ENCODE measurements around the gene IDH3G.
"Not testable (repeated sequence)": the region's sequence is repeated elsewhere in the genome, so short reads cannot be mapped to it uniquely, and the experiment has no call there.

Gene IDH3G

GRCh38 chrX:153794018-153794896 lies at the start of gene IDH3G, which contains the start of gene SSR4:
IDH3G (minus strand) TSS chrX:153794375; CDS start chrX:153794326, 49 bp downstream.
SSR4 (plus strand) TSS chrX:153794668; CDS start chrX:153794688, 20 bp downstream.
- DNase-seq (ENCODE audit: low spot score) = peak; percentile 95

GRCh38 chrX:153836921-153837320 lies 42.7 kb upstream of the IDH3G start:
- no peak for DNase-seq (ENCODE audit: low spot score)

- no peak for DNase-seq (ENCODE audit: low spot score)
These were observed 38.6 kb upstream of the IDH3G start for GRCh38 chrX:153832728-153833127.

GRCh38 chrX:153831429-153832150 lies 37.4 kb upstream of the IDH3G start:
- DNase-seq (ENCODE audit: low spot score) = no peak

- DNase-seq (ENCODE audit: low spot score) = no peak
These were observed 36.7 kb upstream of the IDH3G start for GRCh38 chrX:153830640-153831428.

- DNase-seq (ENCODE audit: low spot score) = no peak
These were observed 35.8 kb upstream of the IDH3G start, which contains the start of gene PDZD4 for GRCh38 chrX:153829799-153830639. PDZD4 (minus strand) TSS chrX:153830544; CDS start chrX:153830298, 246 bp downstream.

- no peak for DNase-seq (ENCODE audit: low spot score)
These were observed 35.3 kb upstream of the IDH3G start for GRCh38 chrX:153829549-153829798.

GRCh38 chrX:153828723-153829548 lies 34.8 kb upstream of the IDH3G start:
- no peak for DNase-seq (ENCODE audit: low spot score)

- no peak for DNase-seq (ENCODE audit: low spot score)
These were observed 34.1 kb upstream of the IDH3G start for GRCh38 chrX:153828308-153828707.

GRCh38 chrX:153827903-153828302 lies 33.7 kb upstream of the IDH3G start:
- no peak for DNase-seq (ENCODE audit: low spot score)

GRCh38 chrX:153827016-153827415 lies 32.8 kb upstream of the IDH3G start:
- no peak for DNase-seq (ENCODE audit: low spot score)

GRCh38 chrX:153825042-153825441 lies 30.9 kb upstream of the IDH3G start:
- no peak for DNase-seq (ENCODE audit: low spot score)

- no peak for DNase-seq (ENCODE audit: low spot score)
These were observed 30.2 kb upstream of the IDH3G start for GRCh38 chrX:153824348-153824747.

GRCh38 chrX:153821066-153821465 lies 26.9 kb upstream of the IDH3G start:
- no peak for DNase-seq (ENCODE audit: low spot score)

- DNase-seq (ENCODE audit: low spot score) = no peak
These were observed 26.4 kb upstream of the IDH3G start for GRCh38 chrX:153820601-153821000.

GRCh38 chrX:153819384-153820040 lies 25.3 kb upstream of the IDH3G start:
- no peak for DNase-seq (ENCODE audit: low spot score)

GRCh38 chrX:153818571-153819383 lies 24.6 kb upstream of the IDH3G start:
- DNase-seq (ENCODE audit: low spot score) = no peak

- DNase-seq (ENCODE audit: low spot score) = not testable (repeated sequence)
These were observed 23.9 kb upstream of the IDH3G start for GRCh38 chrX:153818064-153818463.

Data from COLO829 (cell line).